Neuronal stem cell (in vitro differentiated cells): ENCODE results near the gene GUCY2C.

Source experiments
- DNase-seq: peaks from one replicate; pipeline ENCODE4 v3.0.0-alpha.2; 2013; ENCODE audit warnings: low spot score
- H2AFZ ChIP-seq: one replicate; pipeline ENCODE4 v1.6.1; 2013; ENCODE audit warnings: mild to moderate bottlenecking, low read length, inconsistent platforms
- H2AK5ac ChIP-seq: 2 replicates; pipeline ENCODE4 v1.6.1; 2013; ENCODE audit warnings: low read depth, mild to moderate bottlenecking, inconsistent platforms, low read length, moderate library complexity, mixed read lengths
- H2BK120ac ChIP-seq: 2 replicates; pipeline ENCODE4 v1.6.1; 2013; ENCODE audit warnings: low read depth, mild to moderate bottlenecking, inconsistent platforms, low read length, moderate library complexity, mixed read lengths
- H2BK12ac ChIP-seq: one replicate; pipeline ENCODE4 v1.6.1; 2013; ENCODE audit warnings: low read length, inconsistent platforms
- H2BK15ac ChIP-seq: 2 replicates; pipeline ENCODE4 v1.6.1; 2013; ENCODE audit warnings: mild to moderate bottlenecking, low read length, inconsistent platforms, mixed read lengths
- H2BK5ac ChIP-seq: one replicate; pipeline ENCODE4 v1.6.1; 2013; ENCODE audit warnings: inconsistent platforms, mild to moderate bottlenecking, low read length, moderate library complexity
- H3K14ac ChIP-seq: one replicate; pipeline ENCODE4 v1.6.1; 2013; ENCODE audit warnings: low read length, inconsistent platforms
- H3K18ac ChIP-seq: 2 replicates; pipeline ENCODE4 v1.6.1; 2013; ENCODE audit warnings: low read length, inconsistent platforms
- H3K23ac ChIP-seq: 2 replicates; pipeline ENCODE4 v1.6.1; 2013; ENCODE audit warnings: low read depth, mild to moderate bottlenecking, mixed read lengths, low read length, inconsistent platforms; ENCODE audit not compliant: poor library complexity
- H3K27ac ChIP-seq: replicated peaks from 3 replicates; pipeline ENCODE4 v1.5.1; 2013; ENCODE audit warnings: low read length, inconsistent platforms
- H3K27me3 ChIP-seq, 3 experiments: 2 replicates each; pipeline ENCODE4 v1.6.1; 2013; ENCODE audit warnings: low read length in 3 of 3, mild to moderate bottlenecking in 2 of 3, inconsistent platforms in 1 of 3, low read depth in 1 of 3, mixed read lengths in 1 of 3, moderate library complexity in 1 of 3; ENCODE audit not compliant: control insufficient read depth in 3 of 3, insufficient read depth in 3 of 3
- H3K36me3 ChIP-seq, 2 donors: replicated peaks in 1 of 2; 2 replicates each; pipeline ENCODE4 v1.6.1; 2013; ENCODE audit warnings: low read length in 2 of 2; ENCODE audit not compliant: control insufficient read depth in 2 of 2, insufficient read depth in 2 of 2
- H3K4ac ChIP-seq: 2 replicates; pipeline ENCODE4 v1.6.1; 2013; ENCODE audit warnings: inconsistent platforms, mild to moderate bottlenecking, low read length, moderate library complexity
- H3K4me1 ChIP-seq, 2 donors: 1 replicate in 1 of 2; 2 replicates in 1 of 2; pipeline ENCODE4 v1.6.1; 2013; ENCODE audit warnings: low read length in 2 of 2, low read depth in 1 of 2; ENCODE audit not compliant: control insufficient read depth in 2 of 2, insufficient read depth in 1 of 2
- H3K4me2 ChIP-seq: one replicate; pipeline ENCODE4 v1.6.1; 2013; ENCODE audit warnings: mild to moderate bottlenecking, low read length, inconsistent platforms; ENCODE audit not compliant: insufficient read depth, poor library complexity, severe bottlenecking
- H3K4me3 ChIP-seq, 2 donors: 2 replicates each; pipeline ENCODE4 v1.5.1; 2013; ENCODE audit warnings: low read length in 2 of 2, mild to moderate bottlenecking in 2 of 2, inconsistent platforms in 1 of 2, moderate library complexity in 1 of 2
- H3K79me1 ChIP-seq: one replicate; pipeline ENCODE4 v1.6.1; 2013; ENCODE audit warnings: low read depth, mild to moderate bottlenecking, inconsistent platforms, low read length, moderate library complexity
- H3K9ac ChIP-seq: one replicate; pipeline ENCODE4 v1.6.1; 2013; ENCODE audit warnings: mild to moderate bottlenecking, low read depth, low read length, inconsistent platforms; ENCODE audit not compliant: poor library complexity
- H3K9me3 ChIP-seq, 2 donors: replicated peaks in 1 of 2; 2 replicates each; pipeline versions ENCODE3 to v1.6.1; 2013; ENCODE audit warnings: low read length in 2 of 2, mild to moderate bottlenecking in 2 of 2, inconsistent platforms in 1 of 2, low read depth in 1 of 2, mixed read lengths in 1 of 2, moderate library complexity in 1 of 2; ENCODE audit not compliant: control insufficient read depth in 2 of 2, insufficient read depth in 1 of 2
- H4K8ac ChIP-seq: one replicate; pipeline ENCODE4 v1.6.1; 2013; ENCODE audit warnings: low read depth, mild to moderate bottlenecking, inconsistent platforms, low read length, moderate library complexity
- H4K91ac ChIP-seq: one replicate; pipeline ENCODE4 v1.6.1; 2013; ENCODE audit warnings: low read length, low read depth, mild to moderate bottlenecking, inconsistent platforms; ENCODE audit not compliant: poor library complexity
- WGBS, 2 donors: extraction: QIAGEN DNeasy Blood & Tissue Kit; methylation state at CpG; one replicate each; pipeline ENCODE4 v1.1.7; 2013; ENCODE audit warnings: missing lambda C conversion rate in 2 of 2, mixed read lengths in 1 of 2; ENCODE audit not compliant: insufficient read length in 2 of 2, insufficient replicate concordance in 1 of 2; ENCODE audit errors: extremely low coverage in 2 of 2; 5-methylcytosine and 5-hydroxymethylcytosine counted together

The GUCY2C gene

DNA sequence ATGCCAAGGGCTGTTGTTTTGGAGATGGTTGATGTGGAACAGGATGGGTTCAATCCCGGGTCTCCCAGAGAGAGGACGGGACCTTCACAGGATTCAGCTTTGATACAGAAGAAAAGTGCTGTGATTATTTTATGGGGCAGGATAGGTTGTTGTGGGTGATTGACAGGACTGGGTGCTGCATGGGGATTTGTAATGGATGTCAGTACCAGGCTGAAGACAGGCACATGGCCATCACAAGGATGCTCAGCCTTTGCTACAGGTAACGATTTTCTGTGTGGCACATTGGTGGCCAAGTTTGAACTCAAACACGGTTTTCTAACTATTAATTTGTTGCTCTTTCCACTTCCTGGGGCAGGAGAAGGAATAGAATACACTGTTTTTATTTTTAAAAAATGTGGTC is 4.5 kb upstream of the GUCY2C start:
- H2BK12ac ChIP-seq, result no peak overlapping the region
- H3K4ac ChIP-seq, result no peak overlapping the region
- no peak overlapping the region for H4K8ac ChIP-seq
- no peaks in the 10 kb centered on the region for H3K79me1 ChIP-seq
- H3K18ac ChIP-seq, result no peak overlapping the region
- no peak overlapping the region for H2AK5ac ChIP-seq
- no peaks in the 10 kb centered on the region for H3K36me3 ChIP-seq
- no peak overlapping the region for H3K9ac ChIP-seq
- H3K23ac ChIP-seq, result no peak overlapping the region
- no peak overlapping the region for H2BK5ac ChIP-seq
- no peak overlapping the region for H3K27ac ChIP-seq
- H2BK15ac ChIP-seq, result no peak overlapping the region
- H2BK120ac ChIP-seq, result no peak overlapping the region
- H3K4me1 ChIP-seq, result no peaks in the 10 kb centered on the region
- WGBS, 2 donors, result no CpG with 5 or more reads among the region's 4 CpGs
- H3K9me3 ChIP-seq, result no peaks in the 10 kb centered on the region
- H2AFZ ChIP-seq, result no peak overlapping the region
- no peak overlapping the region for H4K91ac ChIP-seq
- H3K14ac ChIP-seq, result no peak overlapping the region
- no peaks in the 10 kb centered on the region for H3K27me3 ChIP-seq
- H3K4me3 ChIP-seq, result no peak overlapping the region
- no peak overlapping the region for H3K4me2 ChIP-seq
- DNase-seq, result no peak

DNA sequence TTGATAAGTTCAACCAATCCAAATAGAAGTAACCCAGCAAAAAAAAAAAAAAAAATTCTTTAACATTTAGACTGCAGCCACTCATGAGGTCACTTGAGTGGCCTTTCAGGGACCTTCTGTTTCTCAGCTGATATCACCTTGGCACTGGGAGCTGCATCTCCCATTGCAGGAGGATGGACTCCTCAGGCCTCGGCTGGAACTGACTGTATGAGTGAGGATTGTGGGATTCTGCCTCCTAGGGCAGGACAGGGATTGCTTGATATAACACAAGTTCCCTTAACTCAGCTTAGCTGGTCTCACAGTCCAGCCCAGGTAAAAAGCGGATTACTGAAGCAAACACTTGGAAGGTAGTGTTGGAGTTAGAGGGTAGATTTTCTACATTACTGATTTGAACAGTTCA is 3.5 kb upstream of the GUCY2C start:
- H3K23ac ChIP-seq, result peak overlapping the region; percentile 35

DNA sequence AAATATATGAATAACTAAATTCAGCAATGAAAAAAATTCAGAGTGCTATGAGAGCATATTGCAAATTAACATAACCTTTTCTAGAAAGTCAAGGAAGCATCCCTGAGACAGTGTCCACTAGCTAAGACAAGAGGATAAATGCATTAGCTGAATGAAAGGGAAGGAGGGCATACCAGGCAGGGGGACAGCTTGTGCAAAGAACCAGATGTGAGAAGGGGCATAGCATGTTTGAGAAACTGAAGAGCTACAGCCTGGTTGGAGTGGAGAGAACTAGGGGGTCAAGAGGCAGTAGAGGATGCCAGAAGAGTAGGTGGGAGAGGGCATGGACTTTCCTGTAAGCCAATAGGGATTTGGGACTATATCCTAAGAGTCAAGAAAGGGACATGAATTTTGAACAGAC is 2.2 kb upstream of the GUCY2C start:
- no peak overlapping the region for H4K91ac ChIP-seq
- H3K27me3 ChIP-seq, result no peaks in the 10 kb centered on the region
- H3K36me3 ChIP-seq, result no peaks in the 10 kb centered on the region
- no peak overlapping the region for H3K9ac ChIP-seq
- H3K27ac ChIP-seq, result no peak overlapping the region
- H2BK15ac ChIP-seq, result no peak overlapping the region
- H3K4ac ChIP-seq, result no peak overlapping the region
- H2AK5ac ChIP-seq, result no peak overlapping the region
- no peak overlapping the region for H2AFZ ChIP-seq
- H2BK12ac ChIP-seq, result no peak overlapping the region
- H3K4me2 ChIP-seq, result no peak overlapping the region
- H3K4me1 ChIP-seq, result no peaks in the 10 kb centered on the region
- H4K8ac ChIP-seq, result no peak overlapping the region
- DNase-seq, result no peak
- H2BK120ac ChIP-seq, result no peak overlapping the region
- no peak overlapping the region for H3K23ac ChIP-seq
- H3K79me1 ChIP-seq, result no peaks in the 10 kb centered on the region
- no peak overlapping the region for H3K18ac ChIP-seq
- no peak overlapping the region for H3K14ac ChIP-seq
- H3K9me3 ChIP-seq, result no peaks in the 10 kb centered on the region
- no peak overlapping the region for H3K4me3 ChIP-seq
- H2BK5ac ChIP-seq, result no peak overlapping the region

More for the DNA sequence above, 3.5 kb upstream of the GUCY2C start:
- Histone ChIP-seq H2BK12ac (no peak overlapping the region), H3K36me3 (no peaks in the 10 kb centered on the region), H2AK5ac (no peak overlapping the region), H3K4me3 (no peak overlapping the region), H3K4me1 (no peaks in the 10 kb centered on the region), H3K18ac (peak overlapping the region; percentile 60), H2AFZ (no peak overlapping the region), H3K27ac (no peak overlapping the region), H3K4ac (no peak overlapping the region), H2BK5ac (no peak overlapping the region), H3K14ac (no peak overlapping the region), H3K9me3 (no peaks in the 10 kb centered on the region), H3K9ac (no peak overlapping the region), H4K8ac (no peak overlapping the region), H2BK15ac (no peak overlapping the region), H3K27me3 (no peaks in the 10 kb centered on the region), H3K79me1 (no peaks in the 10 kb centered on the region), H3K4me2 (no peak overlapping the region), H4K91ac (no peak overlapping the region), H2BK120ac (no peak overlapping the region)
- DNase-seq, result no peak
- WGBS, 2 donors, result no CpG with 5 or more reads among the region's 2 CpGs

DNA sequence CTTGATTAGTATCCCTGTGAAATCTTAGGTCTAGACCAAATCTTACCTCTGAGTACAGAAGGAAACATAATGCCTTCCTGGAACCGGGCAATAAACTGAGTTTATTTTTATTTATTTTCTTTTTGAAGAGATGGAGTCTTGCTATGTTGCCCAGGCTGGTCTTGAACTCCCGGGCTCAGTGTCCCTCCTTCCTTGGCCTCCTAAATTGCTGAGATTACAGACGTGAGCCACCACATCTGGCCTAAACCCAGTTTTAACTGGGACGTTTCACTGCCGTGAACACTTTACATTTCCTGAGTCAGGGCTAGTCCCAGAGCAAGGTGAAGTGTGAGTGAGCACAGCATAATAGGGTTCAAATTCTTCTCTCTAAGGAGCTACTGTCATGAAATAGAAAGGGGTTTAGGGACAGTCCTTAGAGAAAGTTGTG is 671 bp downstream of the GUCY2C start:
- WGBS, 2 donors, result no CpG with 5 or more reads among the region's 5 CpGs
- Histone ChIP-seq H3K14ac (no peak overlapping the region), H3K4me3 (no peak overlapping the region), H3K4me1 (no peaks in the 10 kb centered on the region), H3K9me3 (peaks cover 0 to 4% of the 10 kb centered on the region in 2 donors), H3K27me3 (no peaks in the 10 kb centered on the region), H3K9ac (no peak overlapping the region), H2BK5ac (no peak overlapping the region), H4K91ac (no peak overlapping the region), H3K27ac (no peak overlapping the region), H2AFZ (no peak overlapping the region), H4K8ac (no peak overlapping the region), H2BK12ac (no peak overlapping the region), H3K18ac (no peak overlapping the region), H2AK5ac (no peak overlapping the region), H3K23ac (no peak overlapping the region), H3K79me1 (no peaks in the 10 kb centered on the region), H3K36me3 (no peaks in the 10 kb centered on the region), H3K4me2 (no peak overlapping the region), H3K4ac (no peak overlapping the region), H2BK15ac (no peak overlapping the region), H2BK120ac (no peak overlapping the region)
- no peak for DNase-seq
